GM19240 (cell line): ENCODE data around the gene SEMA5A.

Experiments
- DNase-seq: peaks from one replicate; pipeline ENCODE4 v3.0.0; 2011; ENCODE audit warnings: low spot score; ENCODE audit not compliant: insufficient read length

SEMA5A gene

DNA sequence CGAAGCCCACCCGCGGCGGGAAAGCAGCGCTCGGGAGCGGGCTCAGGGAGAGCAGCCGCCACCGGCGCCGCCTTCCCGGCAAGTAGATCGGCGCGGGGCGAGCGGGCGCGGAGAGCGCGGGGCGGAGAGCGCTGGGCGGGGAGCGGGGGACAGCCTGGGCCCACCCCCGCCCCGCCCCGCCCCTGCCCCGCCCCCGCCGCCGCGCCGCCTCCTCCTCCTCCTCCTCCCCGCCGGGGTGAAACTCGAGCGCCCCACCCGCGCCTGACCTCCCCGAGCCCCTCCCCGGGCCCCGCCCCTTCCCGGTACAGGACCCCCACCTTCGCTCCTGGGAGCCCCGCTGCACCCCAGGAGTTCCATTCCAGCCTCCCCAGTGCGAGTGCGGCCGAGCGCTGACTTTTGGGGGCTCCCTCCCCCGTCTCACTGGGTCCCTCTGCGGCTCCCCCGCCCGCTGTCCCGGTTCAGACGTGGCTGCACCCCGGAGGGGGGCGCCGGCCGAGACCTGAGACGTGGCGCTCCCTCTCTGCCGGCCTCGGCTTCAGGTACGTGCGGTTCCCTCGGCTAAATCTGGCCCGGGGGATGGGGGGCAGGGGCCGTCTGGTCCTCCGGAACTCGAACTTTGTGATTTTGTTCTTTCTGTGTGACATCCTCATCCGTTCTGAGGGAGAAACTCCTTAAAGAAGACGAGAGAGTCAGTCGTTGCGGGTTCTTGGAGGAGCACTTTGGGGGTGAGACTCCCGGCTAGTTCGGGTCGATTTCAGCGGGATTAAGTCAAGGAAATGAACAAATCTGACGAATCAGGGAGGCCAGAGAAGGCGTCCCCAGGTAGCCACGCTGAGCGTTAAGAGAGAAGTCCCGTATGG lies at the start of gene SEMA5A:
TSS of gene SEMA5A (minus strand) at position 84 of the 860 bp plus-strand sequence. CDS start 166,129 bp downstream, outside the sequence.
- DNase-seq = no peak

GRCh38 chr5:9594913-9595312 lies 49.0 kb upstream of the SEMA5A start:
- DNase-seq = no peak

GRCh38 chr5:9589049-9589835 lies 43.4 kb upstream of the SEMA5A start:
- no peak for DNase-seq

DNA sequence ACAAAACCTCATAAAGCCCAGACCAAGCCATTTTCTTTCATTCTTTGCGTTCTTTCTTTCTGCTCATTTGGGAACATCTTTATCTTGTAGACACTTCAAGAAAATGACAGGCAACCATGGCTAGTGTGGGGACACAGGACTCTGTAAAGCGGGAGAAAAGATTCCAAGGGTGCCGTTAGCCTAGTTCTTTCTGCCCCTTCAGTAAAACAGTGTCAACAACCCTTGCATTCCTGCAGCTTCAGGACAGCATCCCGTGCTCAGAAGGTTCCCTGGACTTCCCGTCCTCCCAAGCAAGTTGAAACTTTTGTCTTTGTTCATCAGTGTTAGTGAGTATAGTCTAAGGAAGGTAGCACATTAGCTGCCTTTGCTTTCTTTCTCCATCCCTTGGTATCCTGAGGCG lies 42.4 kb upstream of the SEMA5A start:
- DNase-seq = no peak

DNA sequence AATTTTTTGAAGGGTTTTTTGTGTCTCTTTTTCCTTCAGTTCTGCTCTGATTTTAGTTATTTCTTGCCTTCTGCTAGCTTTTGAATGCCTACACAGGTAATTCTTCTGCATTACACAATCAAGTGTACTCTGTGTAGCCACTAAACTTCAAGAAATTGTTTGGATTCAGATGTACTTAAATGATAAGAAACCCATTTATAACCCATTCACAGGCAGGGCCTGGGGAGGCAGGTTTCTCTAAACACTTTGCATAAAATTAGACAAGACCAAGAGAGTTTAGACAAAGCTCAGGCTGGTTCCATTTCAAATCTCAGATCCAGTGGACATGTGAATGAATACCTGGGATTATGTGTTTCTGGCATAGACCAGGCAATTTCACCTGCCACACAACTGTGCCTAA lies 41.3 kb upstream of the SEMA5A start:
- DNase-seq = no peak

- no peak for DNase-seq
Observed at GRCh38 chr5:9582406-9582805, 36.5 kb upstream of the SEMA5A start.

DNA sequence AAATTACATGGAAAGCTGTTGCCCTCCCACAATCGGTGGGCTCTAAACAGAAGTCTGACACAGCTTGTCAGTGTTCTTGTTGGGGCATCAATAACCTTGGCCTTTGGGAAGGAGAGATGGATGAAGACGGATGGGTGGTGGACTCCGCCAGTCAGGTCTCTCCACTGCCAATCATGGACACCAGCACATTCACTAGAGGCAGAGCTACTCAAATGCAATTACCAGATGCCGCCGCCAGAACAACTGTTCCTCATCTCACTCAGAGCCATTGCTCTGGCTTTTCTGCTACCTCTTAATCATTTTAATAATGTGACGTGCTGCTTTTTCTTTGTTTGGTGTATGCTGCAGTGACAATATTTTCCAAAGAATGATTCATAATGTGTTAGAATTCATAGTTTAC lies 27.9 kb upstream of the SEMA5A start:
- DNase-seq = no peak

GRCh38 chr5:9572246-9572645 lies 26.4 kb upstream of the SEMA5A start:
- DNase-seq = no peak

GRCh38 chr5:9570876-9571275 lies 25.0 kb upstream of the SEMA5A start:
- DNase-seq = no peak

GRCh38 chr5:9567039-9567438 lies 21.2 kb upstream of the SEMA5A start:
- DNase-seq = no peak

DNA sequence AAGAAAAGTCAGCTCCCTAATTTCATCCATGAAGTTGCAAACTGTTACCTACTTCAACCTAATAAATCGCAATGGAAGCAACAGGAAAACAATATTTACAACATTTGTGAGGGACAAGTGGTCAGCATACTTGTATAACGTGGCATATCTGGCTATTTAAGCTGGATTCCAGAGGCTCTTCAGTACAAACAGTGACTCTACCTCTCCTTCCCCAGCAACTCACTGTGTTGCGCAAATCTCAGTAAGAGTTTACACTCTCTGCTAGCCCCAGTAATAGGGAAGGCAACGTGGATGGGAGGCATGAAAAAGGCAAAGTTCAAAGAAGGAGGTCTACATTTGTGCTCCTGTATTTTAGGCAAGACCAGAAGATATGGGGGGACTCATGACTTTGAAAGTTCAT lies 18.9 kb upstream of the SEMA5A start:
- DNase-seq = no peak

- no peak for DNase-seq
Observed at GRCh38 chr5:9562141-9562540, 16.3 kb upstream of the SEMA5A start.

- DNase-seq = no peak
Observed at GRCh38 chr5:9559965-9560364, 14.1 kb upstream of the SEMA5A start.

DNA sequence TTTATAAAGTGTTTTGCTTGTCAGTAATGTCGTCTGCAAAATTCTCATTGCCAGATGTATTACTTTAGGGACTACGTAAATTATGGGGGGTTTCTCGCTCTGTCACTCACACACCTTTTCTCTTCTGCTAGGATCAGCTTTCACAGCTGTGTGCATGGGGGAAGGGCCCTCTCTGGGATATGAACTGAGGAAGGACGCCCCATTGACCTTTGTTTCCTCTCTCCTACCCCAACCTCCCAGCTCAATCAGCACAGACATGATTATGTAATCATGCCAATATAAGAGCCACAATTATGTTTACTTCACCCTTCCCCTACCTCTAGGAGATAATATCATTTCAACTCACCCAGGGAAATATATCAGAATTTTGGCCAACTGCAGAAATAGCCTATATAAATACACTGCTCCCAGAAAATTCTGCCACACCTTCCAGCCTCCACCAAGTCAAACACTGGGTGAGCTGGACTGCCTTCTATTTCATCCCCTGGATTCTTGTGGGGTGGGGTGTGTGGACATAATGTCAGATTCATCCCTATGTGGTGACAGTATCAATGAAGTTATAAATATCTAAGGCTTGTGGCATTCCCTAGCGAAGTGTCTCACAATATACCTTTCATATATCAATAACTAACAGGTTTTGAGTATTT lies 12.6 kb upstream of the SEMA5A start:
- DNase-seq = no peak

DNA sequence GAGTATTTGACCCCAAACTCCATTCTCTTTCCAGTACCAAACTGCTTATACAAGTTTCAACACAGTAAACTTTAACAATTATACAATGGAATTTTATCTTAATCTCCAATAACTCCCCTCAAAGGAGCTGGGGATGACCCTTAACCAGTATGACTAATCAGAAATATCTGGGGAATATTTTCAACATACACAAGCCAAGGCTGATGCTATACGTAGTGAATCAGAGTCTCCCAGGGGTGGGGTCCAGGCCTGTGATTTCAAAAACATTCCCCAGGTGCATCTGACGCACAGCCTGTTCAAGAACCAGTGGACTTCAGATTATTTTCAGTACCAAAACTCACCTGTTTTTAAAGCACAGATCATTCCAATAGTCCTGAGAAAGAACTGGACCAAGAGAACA lies 11.8 kb upstream of the SEMA5A start:
- no peak for DNase-seq

DNA sequence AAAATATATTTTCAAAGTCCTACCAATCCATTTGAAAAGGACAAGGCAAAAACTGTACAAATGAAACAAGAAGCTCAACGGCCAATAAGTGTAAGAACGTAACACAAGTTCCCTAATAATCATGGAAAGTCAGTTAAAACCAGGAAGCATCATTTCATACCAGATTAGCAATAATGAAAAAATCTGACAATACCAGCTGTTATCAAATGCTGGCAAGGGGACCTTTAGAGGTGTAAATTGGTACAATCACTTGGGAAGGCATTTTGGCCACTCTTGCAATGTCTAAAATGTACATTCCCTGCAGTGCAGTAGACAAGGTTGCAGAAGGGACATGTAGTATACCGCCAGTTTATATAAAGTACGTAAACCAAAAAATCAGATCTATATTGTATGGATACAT lies 10.1 kb upstream of the SEMA5A start:
- no peak for DNase-seq

DNA sequence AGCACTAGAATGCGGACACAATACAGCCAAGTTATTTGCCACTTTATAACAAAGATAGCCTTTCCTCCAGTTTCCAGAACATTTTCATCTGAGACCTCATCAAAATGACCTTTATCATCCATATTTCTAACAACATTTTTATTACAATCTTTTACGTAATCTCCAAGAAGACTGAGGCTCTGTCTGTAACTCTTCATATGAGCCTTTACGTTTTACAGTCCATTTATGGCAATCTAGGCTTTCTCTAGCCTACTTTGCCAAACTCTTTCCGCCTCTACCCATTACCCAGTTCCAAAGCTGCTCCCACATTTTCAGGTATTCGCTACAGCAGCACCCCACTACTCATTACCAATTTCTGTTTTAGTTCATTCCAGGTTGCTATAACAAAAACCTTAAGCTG lies 8.2 kb upstream of the SEMA5A start:
- no peak for DNase-seq

DNA sequence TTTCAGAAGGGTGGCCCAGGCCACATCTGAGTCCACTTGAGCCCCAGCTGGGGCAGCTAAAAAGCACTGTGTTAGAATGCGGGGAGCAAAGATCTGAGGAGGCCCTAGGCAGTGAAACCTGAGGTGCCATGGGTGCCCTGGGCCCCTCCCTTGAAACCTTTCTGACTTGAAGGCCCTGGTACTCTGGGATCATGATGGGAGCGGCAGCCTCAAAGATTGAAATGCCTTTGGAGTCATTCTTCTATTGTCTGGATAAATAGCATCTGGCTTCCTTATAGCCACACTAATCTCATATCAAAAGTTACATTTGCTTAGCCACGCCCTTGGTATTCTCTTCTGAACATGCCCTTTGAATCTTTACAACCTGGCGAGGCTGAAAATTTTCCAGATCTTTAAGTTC lies 7.7 kb upstream of the SEMA5A start:
- DNase-seq = no peak

DNA sequence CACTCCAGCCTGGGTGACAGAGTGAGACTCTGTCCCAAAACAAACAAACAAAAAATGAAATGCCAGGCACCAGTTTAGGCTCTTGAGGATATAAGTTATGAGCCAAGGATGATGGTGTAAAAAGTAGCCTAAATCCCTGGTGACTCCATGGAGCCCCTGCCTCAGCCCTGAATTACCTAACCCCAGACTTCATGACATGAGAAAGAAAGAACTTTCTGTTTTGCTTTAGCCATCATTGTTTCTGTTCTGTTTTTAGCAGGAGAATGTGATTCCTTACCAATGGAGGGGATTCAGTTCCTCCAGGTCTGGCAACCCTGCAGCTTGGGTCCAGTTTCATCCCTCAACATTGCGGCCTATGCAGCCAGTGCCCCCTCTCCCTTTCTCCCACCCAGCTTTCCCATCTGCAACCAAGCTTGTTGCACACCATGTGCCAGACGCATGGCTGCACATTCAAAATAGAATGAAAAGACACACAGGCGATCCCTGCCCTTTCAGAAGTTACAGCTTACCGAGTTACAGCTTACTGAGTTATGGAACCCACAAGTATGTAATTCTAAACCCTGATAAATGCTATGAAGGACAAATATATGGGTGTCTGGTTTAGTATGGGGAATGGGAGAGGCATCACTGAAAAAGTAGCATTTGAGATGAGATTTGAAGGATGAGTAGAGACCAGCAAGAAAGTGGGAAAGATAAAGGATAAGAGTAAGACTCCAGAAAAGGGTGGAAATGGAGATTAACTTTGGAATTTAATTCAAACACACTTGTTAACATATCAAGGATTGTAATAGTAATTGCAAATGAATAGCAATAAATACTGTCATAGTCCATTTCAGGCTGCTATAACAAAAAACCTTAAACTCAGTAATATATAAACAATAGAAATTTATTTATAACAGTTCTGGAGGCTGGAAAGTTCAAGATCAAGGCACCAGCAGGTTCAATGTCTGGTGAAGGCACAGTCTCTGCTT lies 6.0 kb upstream of the SEMA5A start:
- DNase-seq = no peak

DNA sequence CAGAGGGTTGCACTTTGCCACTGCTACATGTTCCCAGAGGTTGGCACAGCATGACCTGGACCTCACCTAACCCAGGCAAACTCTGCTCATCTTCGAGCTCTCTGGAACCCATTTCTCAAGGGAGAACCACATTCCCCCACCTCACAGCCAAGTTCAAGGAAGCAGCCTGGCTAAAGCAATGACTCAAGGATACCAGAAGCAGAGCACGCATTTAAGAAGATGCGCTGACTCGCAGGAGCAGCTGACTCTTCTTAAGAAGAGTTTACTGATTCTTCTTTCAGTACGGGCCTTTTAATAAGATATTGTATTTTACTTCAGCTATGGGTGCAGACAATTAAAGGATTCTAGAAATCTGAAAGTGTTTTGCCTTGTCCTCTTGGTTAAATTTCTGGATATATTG lies 4.1 kb upstream of the SEMA5A start:
- no peak for DNase-seq
